Measurements from ENCODE around the gene TLE6. TPM values are rescaled to one million over a fixed set of nuclear protein-coding genes. Genes with fewer than 3 reads are reported as not detected.
A peak's percentile ranks its signal among the peaks of the same experiment; 100 is the strongest.

The TLE6 gene
- total and polyA plus RNA-seq, 2 of the 13 experiments (the other 11 are each of a cell fraction or from before 2014, with no cell fraction given): 0.24 to 5.5 TPM

DNA sequence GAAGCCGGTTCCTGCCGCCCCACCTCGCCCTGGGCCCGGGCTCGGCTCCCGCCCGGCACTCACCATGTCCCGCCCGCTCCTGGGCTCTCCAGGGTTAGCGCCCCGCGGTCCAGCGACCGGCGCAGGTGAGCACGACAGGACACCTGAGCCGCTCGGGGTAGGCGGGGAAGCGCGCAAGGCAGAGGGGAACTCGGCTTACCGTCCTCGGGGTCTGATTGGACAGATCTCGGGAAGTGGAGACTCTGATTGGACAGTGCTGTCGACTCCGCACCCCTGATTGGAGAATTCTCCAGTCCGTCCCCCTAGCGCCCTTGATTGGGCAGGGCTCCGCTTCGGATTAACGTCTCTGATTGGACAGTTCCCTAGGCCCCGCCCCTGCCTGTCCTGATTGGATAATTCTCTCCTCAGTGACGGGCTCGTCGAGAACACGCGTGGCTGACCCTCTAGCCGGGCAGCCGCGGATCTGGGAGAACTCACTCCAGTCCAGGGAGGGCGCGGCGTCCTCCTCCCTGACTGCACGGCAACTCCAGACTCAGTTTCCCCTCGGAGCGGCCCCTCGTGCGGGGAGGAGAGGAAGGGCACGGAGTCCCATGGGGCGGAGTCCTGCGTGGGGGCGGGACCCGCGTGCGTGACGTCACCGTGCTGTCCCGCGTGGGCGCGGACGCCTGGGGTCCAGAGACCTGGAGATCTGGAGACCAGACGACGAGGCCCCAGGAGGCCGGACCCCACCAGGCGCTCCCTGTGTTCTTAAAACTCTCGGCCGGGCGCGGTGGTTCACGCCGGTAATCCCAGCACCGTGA, 32.4 kb upstream of the TLE6 start, which contains the start of gene ZNF77 (continued):
- TF ChIP-seq, protein P1, sequence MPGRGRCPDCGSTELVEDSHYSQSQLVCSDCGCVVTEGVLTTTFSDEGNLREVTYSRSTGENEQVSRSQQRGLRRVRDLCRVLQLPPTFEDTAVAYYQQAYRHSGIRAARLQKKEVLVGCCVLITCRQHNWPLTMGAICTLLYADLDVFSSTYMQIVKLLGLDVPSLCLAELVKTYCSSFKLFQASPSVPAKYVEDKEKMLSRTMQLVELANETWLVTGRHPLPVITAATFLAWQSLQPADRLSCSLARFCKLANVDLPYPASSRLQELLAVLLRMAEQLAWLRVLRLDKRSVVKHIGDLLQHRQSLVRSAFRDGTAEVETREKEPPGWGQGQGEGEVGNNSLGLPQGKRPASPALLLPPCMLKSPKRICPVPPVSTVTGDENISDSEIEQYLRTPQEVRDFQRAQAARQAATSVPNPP (CRISPR knock-in tag; IDR thresholded peaks at IDR 0.05): peak; percentile 82
- TF ChIP-seq KAT7 (CRISPR knock-in tag; IDR thresholded peaks at IDR 0.05; ENCODE audit: borderline replicate concordance) (peak; percentile 73; the same call in 1 of the 2 replicates), ARNT2 (CRISPR knock-in tag; IDR thresholded peaks at IDR 0.05; ENCODE audit: low read depth) (0 out of 2 replicates have a peak, but pooled peaks have one; percentile 37), ZNF761 (CRISPR knock-in tag; conservative IDR thresholded peaks at IDR 0.05) (no peak), PHF20 (CRISPR knock-in tag; IDR thresholded peaks at IDR 0.05) (peak; percentile 46; the same call in 1 of the 2 replicates), MATR3 (CRISPR knock-in tag; IDR thresholded peaks at IDR 0.05) (no peak; the same call in 1 of the 2 replicates)
- TF ChIP-seq, protein P2, sequence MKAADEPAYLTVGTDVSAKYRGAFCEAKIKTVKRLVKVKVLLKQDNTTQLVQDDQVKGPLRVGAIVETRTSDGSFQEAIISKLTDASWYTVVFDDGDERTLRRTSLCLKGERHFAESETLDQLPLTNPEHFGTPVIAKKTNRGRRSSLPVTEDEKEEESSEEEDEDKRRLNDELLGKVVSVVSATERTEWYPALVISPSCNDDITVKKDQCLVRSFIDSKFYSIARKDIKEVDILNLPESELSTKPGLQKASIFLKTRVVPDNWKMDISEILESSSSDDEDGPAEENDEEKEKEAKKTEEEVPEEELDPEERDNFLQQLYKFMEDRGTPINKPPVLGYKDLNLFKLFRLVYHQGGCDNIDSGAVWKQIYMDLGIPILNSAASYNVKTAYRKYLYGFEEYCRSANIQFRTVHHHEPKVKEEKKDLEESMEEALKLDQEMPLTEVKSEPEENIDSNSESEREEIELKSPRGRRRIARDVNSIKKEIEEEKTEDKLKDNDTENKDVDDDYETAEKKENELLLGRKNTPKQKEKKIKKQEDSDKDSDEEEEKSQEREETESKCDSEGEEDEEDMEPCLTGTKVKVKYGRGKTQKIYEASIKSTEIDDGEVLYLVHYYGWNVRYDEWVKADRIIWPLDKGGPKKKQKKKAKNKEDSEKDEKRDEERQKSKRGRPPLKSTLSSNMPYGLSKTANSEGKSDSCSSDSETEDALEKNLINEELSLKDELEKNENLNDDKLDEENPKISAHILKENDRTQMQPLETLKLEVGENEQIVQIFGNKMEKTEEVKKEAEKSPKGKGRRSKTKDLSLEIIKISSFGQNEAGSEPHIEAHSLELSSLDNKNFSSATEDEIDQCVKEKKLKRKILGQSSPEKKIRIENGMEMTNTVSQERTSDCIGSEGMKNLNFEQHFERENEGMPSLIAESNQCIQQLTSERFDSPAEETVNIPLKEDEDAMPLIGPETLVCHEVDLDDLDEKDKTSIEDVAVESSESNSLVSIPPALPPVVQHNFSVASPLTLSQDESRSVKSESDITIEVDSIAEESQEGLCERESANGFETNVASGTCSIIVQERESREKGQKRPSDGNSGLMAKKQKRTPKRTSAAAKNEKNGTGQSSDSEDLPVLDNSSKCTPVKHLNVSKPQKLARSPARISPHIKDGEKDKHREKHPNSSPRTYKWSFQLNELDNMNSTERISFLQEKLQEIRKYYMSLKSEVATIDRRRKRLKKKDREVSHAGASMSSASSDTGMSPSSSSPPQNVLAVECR (CRISPR knock-in tag; IDR thresholded peaks at IDR 0.05; ENCODE audit: borderline replicate concordance): peak; percentile 88; the same call in 1 of the 2 replicates
- TF ChIP-seq, protein P3, sequence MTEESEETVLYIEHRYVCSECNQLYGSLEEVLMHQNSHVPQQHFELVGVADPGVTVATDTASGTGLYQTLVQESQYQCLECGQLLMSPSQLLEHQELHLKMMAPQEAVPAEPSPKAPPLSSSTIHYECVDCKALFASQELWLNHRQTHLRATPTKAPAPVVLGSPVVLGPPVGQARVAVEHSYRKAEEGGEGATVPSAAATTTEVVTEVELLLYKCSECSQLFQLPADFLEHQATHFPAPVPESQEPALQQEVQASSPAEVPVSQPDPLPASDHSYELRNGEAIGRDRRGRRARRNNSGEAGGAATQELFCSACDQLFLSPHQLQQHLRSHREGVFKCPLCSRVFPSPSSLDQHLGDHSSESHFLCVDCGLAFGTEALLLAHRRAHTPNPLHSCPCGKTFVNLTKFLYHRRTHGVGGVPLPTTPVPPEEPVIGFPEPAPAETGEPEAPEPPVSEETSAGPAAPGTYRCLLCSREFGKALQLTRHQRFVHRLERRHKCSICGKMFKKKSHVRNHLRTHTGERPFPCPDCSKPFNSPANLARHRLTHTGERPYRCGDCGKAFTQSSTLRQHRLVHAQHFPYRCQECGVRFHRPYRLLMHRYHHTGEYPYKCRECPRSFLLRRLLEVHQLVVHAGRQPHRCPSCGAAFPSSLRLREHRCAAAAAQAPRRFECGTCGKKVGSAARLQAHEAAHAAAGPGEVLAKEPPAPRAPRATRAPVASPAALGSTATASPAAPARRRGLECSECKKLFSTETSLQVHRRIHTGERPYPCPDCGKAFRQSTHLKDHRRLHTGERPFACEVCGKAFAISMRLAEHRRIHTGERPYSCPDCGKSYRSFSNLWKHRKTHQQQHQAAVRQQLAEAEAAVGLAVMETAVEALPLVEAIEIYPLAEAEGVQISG (CRISPR knock-in tag; IDR thresholded peaks at IDR 0.05): peak; percentile 71

Measured in HepG2 (cell line).